ENCODE data around the gene CCDC107.

CCDC107 gene

DNA sequence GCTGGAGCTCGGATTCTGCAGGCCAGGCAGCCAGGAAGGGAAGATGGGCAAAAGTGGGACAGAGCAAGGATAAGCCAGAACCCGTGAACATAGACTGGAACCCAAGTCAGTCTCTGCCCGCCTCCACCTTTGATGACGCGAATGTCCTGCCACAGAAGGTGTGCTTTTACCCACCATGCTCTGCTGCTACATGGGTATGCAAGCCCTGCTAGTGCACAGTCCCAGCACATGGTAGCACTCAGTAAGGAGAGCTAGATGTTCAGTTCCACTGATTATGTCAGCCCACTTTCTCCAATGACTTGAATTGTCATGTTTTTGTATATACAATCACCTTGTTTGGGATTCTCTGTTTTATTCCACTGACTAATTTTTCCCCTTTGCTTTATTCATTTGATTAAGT, 28.5 kb upstream of the CCDC107 start:
- no peak for TF ChIP-seq POLR2AphosphoS5 (IDR thresholded peaks at IDR 0.05; ENCODE audit: low read depth, low read length)
- no peak for TF ChIP-seq TAF1 (IDR thresholded peaks at IDR 0.05; ENCODE audit: borderline replicate concordance, insufficient read depth, low read length)
- TF ChIP-seq, protein P1, sequence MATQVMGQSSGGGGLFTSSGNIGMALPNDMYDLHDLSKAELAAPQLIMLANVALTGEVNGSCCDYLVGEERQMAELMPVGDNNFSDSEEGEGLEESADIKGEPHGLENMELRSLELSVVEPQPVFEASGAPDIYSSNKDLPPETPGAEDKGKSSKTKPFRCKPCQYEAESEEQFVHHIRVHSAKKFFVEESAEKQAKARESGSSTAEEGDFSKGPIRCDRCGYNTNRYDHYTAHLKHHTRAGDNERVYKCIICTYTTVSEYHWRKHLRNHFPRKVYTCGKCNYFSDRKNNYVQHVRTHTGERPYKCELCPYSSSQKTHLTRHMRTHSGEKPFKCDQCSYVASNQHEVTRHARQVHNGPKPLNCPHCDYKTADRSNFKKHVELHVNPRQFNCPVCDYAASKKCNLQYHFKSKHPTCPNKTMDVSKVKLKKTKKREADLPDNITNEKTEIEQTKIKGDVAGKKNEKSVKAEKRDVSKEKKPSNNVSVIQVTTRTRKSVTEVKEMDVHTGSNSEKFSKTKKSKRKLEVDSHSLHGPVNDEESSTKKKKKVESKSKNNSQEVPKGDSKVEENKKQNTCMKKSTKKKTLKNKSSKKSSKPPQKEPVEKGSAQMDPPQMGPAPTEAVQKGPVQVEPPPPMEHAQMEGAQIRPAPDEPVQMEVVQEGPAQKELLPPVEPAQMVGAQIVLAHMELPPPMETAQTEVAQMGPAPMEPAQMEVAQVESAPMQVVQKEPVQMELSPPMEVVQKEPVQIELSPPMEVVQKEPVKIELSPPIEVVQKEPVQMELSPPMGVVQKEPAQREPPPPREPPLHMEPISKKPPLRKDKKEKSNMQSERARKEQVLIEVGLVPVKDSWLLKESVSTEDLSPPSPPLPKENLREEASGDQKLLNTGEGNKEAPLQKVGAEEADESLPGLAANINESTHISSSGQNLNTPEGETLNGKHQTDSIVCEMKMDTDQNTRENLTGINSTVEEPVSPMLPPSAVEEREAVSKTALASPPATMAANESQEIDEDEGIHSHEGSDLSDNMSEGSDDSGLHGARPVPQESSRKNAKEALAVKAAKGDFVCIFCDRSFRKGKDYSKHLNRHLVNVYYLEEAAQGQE (IDR thresholded peaks at IDR 0.05; ENCODE audit: insufficient read depth in 1 of 2, low read depth in 2 of 2, low read length in 2 of 2): no peak
- TF ChIP-seq FOXP2 (optimal IDR thresholded peaks at IDR 0.05; ENCODE audit: borderline replicate concordance, extremely low read depth, extremely low read length, insufficient read depth): no peak
- no peak for TF ChIP-seq SIN3A (IDR thresholded peaks at IDR 0.05; ENCODE audit: borderline replicate concordance, insufficient read depth, low read length)

DNA sequence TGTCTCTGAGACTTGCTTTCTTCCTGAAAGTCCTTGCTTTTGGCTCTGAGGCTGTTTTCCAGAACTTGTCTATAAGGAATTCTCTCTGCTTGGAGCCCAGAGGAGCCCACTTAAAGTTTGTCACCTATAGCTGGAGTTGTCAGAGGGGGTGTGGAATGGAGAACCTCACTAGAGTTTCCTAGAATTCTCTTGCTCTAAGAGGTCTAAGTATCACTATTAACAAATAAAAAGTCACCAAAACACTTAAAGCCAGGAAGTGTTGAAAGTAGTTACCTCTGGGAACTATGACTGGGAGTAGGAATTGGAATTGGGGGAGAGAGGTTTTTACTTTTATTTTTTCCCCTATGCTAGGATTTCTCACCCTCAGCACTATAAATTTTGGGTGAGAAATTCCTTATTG, 22.4 kb upstream of the CCDC107 start:
- TF ChIP-seq, protein P1 (IDR thresholded peaks at IDR 0.05; ENCODE audit: insufficient read depth in 1 of 2, low read depth in 2 of 2, low read length in 2 of 2): no peak
- no peak for TF ChIP-seq TAF1 (IDR thresholded peaks at IDR 0.05; ENCODE audit: borderline replicate concordance, insufficient read depth, low read length)
- no peak for TF ChIP-seq FOXP2 (optimal IDR thresholded peaks at IDR 0.05; ENCODE audit: borderline replicate concordance, extremely low read depth, extremely low read length, insufficient read depth)
- no peak for TF ChIP-seq POLR2AphosphoS5 (IDR thresholded peaks at IDR 0.05; ENCODE audit: low read depth, low read length)
- TF ChIP-seq SIN3A (IDR thresholded peaks at IDR 0.05; ENCODE audit: borderline replicate concordance, insufficient read depth, low read length): no peak

DNA sequence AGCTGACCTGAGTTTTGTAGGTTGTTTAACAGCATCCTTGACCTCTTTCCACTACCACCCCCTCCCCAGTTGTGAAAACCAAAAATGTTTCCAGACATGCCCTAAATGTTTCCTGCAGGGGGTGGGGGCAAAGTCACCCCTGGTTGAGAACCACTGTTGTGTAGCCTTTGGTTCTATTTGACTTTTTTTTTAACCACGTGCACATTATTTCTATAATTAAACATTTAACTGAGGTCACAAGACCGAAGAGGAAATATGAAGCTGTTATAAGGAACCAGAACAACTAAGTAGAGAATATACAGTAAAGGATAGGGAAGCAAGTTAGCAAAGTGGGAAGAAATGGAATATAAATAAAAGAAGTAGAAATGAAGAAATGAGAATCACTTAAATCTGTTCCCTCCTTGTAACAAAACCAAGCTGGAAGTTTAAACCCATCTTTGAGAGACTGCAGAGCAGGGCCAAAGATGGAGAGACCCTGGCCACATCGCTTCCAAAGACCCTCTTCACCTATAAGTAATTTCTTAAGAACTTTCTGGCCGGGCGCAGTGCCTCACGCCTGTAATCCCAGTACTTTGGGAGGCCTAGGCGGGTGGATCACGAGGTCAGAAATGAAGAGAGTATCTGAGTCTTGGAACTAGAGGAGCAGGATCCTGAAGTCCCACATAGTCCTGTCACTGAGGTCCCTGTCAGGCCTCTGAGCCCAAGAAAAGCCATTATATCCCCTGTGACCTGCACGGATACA, 21.8 kb upstream of the CCDC107 start:
- TF ChIP-seq SIN3A (IDR thresholded peaks at IDR 0.05; ENCODE audit: borderline replicate concordance, insufficient read depth, low read length) (no peak), TAF1 (IDR thresholded peaks at IDR 0.05; ENCODE audit: borderline replicate concordance, insufficient read depth, low read length) (no peak)

DNA sequence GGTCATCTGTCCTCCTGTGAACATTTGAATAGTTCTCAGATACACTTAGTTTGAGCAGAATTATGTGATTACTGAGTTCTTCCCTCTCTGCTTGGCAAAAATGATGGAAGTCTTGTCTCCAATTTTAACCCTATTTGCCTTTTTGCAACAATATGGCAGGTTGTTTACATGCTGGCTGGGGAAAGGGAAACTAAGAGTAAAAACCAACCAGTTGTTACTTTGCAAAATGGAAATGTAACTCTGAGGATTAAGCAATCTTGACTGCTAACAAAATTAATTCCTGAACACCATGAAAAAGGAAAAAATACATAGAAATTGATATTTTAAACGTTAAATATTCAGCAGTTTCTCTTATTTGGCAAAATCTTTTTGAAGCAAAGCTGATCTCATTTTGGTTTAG, 18.5 kb upstream of the CCDC107 start:
- TF ChIP-seq TAF1 (IDR thresholded peaks at IDR 0.05; ENCODE audit: borderline replicate concordance, insufficient read depth, low read length): no peak
- TF ChIP-seq FOXP2 (optimal IDR thresholded peaks at IDR 0.05; ENCODE audit: borderline replicate concordance, extremely low read depth, extremely low read length, insufficient read depth): no peak
- TF ChIP-seq POLR2AphosphoS5 (IDR thresholded peaks at IDR 0.05; ENCODE audit: low read depth, low read length): no peak
- TF ChIP-seq, protein P1 (IDR thresholded peaks at IDR 0.05; ENCODE audit: insufficient read depth in 1 of 2, low read depth in 2 of 2, low read length in 2 of 2): no peak
- TF ChIP-seq SIN3A (IDR thresholded peaks at IDR 0.05; ENCODE audit: borderline replicate concordance, insufficient read depth, low read length): no peak

DNA sequence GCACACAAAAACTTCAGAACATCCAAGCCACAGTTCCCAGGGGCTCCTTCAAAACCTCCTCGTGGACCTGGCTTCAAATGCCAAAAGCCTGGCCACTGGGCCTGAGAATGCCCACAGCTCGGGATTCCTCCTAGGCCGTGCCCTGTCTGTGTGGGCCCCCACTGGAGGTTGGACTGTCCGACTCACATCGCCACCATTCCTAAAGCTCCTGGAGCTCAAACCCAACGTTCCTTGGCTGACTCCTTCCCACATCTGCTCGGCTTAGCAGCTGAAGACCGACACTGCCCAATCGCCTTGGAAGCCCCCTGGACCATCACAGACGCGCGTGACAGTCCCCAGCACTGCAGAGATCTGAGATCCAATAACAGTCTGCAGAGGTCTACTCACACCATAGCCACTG, 15.0 kb upstream of the CCDC107 start:
- TF ChIP-seq, protein P1 (IDR thresholded peaks at IDR 0.05; ENCODE audit: insufficient read depth in 1 of 2, low read depth in 2 of 2, low read length in 2 of 2): no peak
- TF ChIP-seq FOXP2 (optimal IDR thresholded peaks at IDR 0.05; ENCODE audit: borderline replicate concordance, extremely low read depth, extremely low read length, insufficient read depth) (no peak), TAF1 (IDR thresholded peaks at IDR 0.05; ENCODE audit: borderline replicate concordance, insufficient read depth, low read length) (no peak), POLR2AphosphoS5 (IDR thresholded peaks at IDR 0.05; ENCODE audit: low read depth, low read length) (no peak), SIN3A (IDR thresholded peaks at IDR 0.05; ENCODE audit: borderline replicate concordance, insufficient read depth, low read length) (no peak)

All from PFSK-1 (cell line).